ENCODE data around the gene DNMT1. TPM values are rescaled to one million over a fixed set of nuclear protein-coding genes. Genes with fewer than 3 reads are reported as not detected.

The DNMT1 gene
- total RNA-seq, 1 experiment from 2014 or later: 133 TPM

- Mint-ChIP-seq H3K4me1 (ENCODE audit: low read depth, unreplicated experiment) (no peaks in the 10 kb centered on the region), H3K27ac (ENCODE audit: unreplicated experiment) (no peak overlapping the region), H3K27me3 (ENCODE audit: unreplicated experiment) (no peaks in the 10 kb centered on the region), H3K9me3 (ENCODE audit: low read depth, unreplicated experiment) (no peaks in the 10 kb centered on the region), H3K36me3 (ENCODE audit: insufficient read depth, unreplicated experiment) (peaks cover 5% of the 10 kb centered on the region), H3K4me3 (ENCODE audit: low read depth, unreplicated experiment) (no peak overlapping the region)
- no TSS peak for BruUV-seq (replicated peaks)
- CTCF ChIA-PET: no interaction called here
- TF ChIP-seq CTCF (IDR thresholded peaks at IDR 0.05; ENCODE audit: unreplicated experiment): no peak
- no peak for DNase-seq
- intact Hi-C loops (cut with micrococcal nuclease; ENCODE audit: unreplicated experiment): no loop called here
Measured at GRCh38 chr19:10217085-10217484, 22.3 kb upstream of the DNMT1 start.

- H3K9me3 Mint-ChIP-seq (ENCODE audit: low read depth, unreplicated experiment): no peaks in the 10 kb centered on the region
- no peak for DNase-seq
- TF ChIP-seq CTCF (IDR thresholded peaks at IDR 0.05; ENCODE audit: unreplicated experiment): no peak
- no peak overlapping the region for H3K27ac Mint-ChIP-seq (ENCODE audit: unreplicated experiment)
- H3K27me3 Mint-ChIP-seq (ENCODE audit: unreplicated experiment): no peaks in the 10 kb centered on the region
- BruUV-seq (replicated peaks): no TSS peak
- CTCF ChIA-PET: no interaction called here
- intact Hi-C loops (cut with micrococcal nuclease; ENCODE audit: unreplicated experiment): no loop called here
- peaks cover 5% of the 10 kb centered on the region for H3K36me3 Mint-ChIP-seq (ENCODE audit: insufficient read depth, unreplicated experiment)
- H3K4me3 Mint-ChIP-seq (ENCODE audit: low read depth, unreplicated experiment): no peak overlapping the region
- no peaks in the 10 kb centered on the region for H3K4me1 Mint-ChIP-seq (ENCODE audit: low read depth, unreplicated experiment)
Measured at GRCh38 chr19:10214784-10215183, 20.0 kb upstream of the DNMT1 start.

GRCh38 chr19:10211691-10212090 lies 16.9 kb upstream of the DNMT1 start:
- Mint-ChIP-seq H3K27me3 (ENCODE audit: unreplicated experiment) (no peaks in the 10 kb centered on the region), H3K9me3 (ENCODE audit: low read depth, unreplicated experiment) (peaks cover 2% of the 10 kb centered on the region), H3K4me3 (ENCODE audit: low read depth, unreplicated experiment) (no peak overlapping the region), H3K27ac (ENCODE audit: unreplicated experiment) (no peak overlapping the region), H3K4me1 (ENCODE audit: low read depth, unreplicated experiment) (peaks cover 2% of the 10 kb centered on the region), H3K36me3 (ENCODE audit: insufficient read depth, unreplicated experiment) (peaks cover 3% of the 10 kb centered on the region)
- CTCF ChIA-PET: no interaction called here
- DNase-seq: no peak
- intact Hi-C loops (cut with micrococcal nuclease; ENCODE audit: unreplicated experiment): no loop called here
- no TSS peak for BruUV-seq (replicated peaks)
- TF ChIP-seq CTCF (IDR thresholded peaks at IDR 0.05; ENCODE audit: unreplicated experiment): no peak

GRCh38 chr19:10211061-10211460 lies 16.3 kb upstream of the DNMT1 start:
- CTCF ChIA-PET: no interaction called here

More at GRCh38 chr19:10211061-10211460, 16.3 kb upstream of the DNMT1 start:
- intact Hi-C loops (cut with micrococcal nuclease; ENCODE audit: unreplicated experiment): no loop called here
- TF ChIP-seq CTCF (IDR thresholded peaks at IDR 0.05; ENCODE audit: unreplicated experiment): no peak
- peaks cover 2% of the 10 kb centered on the region for H3K9me3 Mint-ChIP-seq (ENCODE audit: low read depth, unreplicated experiment)
- DNase-seq: no peak
- no TSS peak for BruUV-seq (replicated peaks)
- H3K4me3 Mint-ChIP-seq (ENCODE audit: low read depth, unreplicated experiment): no peak overlapping the region
- H3K27me3 Mint-ChIP-seq (ENCODE audit: unreplicated experiment): no peaks in the 10 kb centered on the region
- no peak overlapping the region for H3K27ac Mint-ChIP-seq (ENCODE audit: unreplicated experiment)
- H3K4me1 Mint-ChIP-seq (ENCODE audit: low read depth, unreplicated experiment): peaks cover 8% of the 10 kb centered on the region
- peaks cover 5% of the 10 kb centered on the region for H3K36me3 Mint-ChIP-seq (ENCODE audit: insufficient read depth, unreplicated experiment)
